Right renal pelvis (tissue), 4 donors: ENCODE measurements around the gene PDGFC. TPM values are rescaled to one million over a fixed set of nuclear protein-coding genes. Genes with fewer than 3 reads are reported as not detected.

ENCODE experiments used
- polyA plus RNA-seq, 4 donors: library from polyadenylated mRNA; unstranded; fragments of 120-200 nt; gene quantifications; one replicate each; pipeline ENCODE4 v1.2.1, GENCODE V29; 2013; ENCODE audit not compliant: insufficient read length in 4 of 4

The PDGFC gene
- polyA plus RNA-seq, 4 donors, result 66.2 to 78.5 (median 70.4) TPM

Other genes with a start within 250 kb of the PDGFC start
- 10 to 100 TPM; 12.2 to 17.8 (median 15.8) TPM for gene GLRB, start 104.4 kb upstream of the PDGFC start, polyA plus RNA-seq
- 1 to 10 TPM in 3 of 4 donors, under 1 TPM in 1; 0.88 to 1.6 (median 1.3) TPM for gene GRIA2, start 248.9 kb upstream of the PDGFC start, polyA plus RNA-seq